HG03442 (cell line): ENCODE measurements around the gene SAXO2.
"Not testable (repeated sequence)": the region's sequence is repeated elsewhere in the genome, so short reads cannot be mapped to it uniquely, and the experiment has no call there.

ENCODE experiments used
- ATAC-seq: cut with Tn5 transposase; IDR thresholded peaks from one replicate; pipeline ENCODE4 v1.9.1; 2021; ENCODE audit warnings: mild to moderate bottlenecking, moderate library complexity; ENCODE audit not compliant: unreplicated experiment

SAXO2 gene

GRCh38 chr15:82313446-82313845 is 50.8 kb downstream of the SAXO2 start:
- ATAC-seq: no peak

- ATAC-seq: not testable (repeated sequence)
Measured at GRCh38 chr15:82313951-82314768, 51.5 kb downstream of the SAXO2 start.

DNA sequence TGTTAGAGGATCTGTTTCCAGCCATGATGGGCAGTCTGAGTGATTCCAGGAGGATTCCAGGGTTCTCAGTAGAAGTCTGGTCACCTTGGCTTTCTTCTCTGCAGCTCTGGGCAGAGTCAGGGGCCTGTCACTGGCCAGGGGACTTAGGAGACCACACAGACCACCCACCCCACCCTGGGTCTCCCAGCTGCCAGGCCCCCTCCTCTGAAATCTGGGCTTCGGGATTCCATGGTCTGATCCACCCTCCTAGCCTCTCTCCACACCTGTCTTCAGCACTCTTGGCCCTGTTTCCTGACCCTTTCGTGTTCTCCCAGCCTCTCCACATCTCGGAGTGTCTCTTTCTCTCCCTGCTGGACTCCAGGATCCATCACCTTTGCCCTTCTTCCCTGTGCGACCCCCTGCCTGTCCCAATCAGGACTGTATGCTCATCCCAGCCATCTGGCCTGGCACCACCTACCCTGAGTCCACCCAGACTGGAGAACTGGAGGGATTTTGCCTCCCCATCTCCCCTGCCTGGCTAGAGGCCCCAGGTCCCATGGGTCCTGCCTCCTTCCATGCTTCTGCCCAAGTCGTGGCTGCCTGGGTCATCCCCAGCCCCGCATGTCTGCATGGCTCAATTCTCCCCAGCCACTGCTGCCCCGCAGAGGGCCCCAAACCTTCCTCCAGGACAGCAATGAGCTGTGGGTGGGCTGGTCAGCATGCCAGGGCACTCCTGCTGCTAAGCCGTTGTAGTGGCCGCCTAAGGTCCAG is 52.3 kb downstream of the SAXO2 start:
- no peak for ATAC-seq

GRCh38 chr15:82315519-82316246 is 53.1 kb downstream of the SAXO2 start:
- ATAC-seq: no peak

DNA sequence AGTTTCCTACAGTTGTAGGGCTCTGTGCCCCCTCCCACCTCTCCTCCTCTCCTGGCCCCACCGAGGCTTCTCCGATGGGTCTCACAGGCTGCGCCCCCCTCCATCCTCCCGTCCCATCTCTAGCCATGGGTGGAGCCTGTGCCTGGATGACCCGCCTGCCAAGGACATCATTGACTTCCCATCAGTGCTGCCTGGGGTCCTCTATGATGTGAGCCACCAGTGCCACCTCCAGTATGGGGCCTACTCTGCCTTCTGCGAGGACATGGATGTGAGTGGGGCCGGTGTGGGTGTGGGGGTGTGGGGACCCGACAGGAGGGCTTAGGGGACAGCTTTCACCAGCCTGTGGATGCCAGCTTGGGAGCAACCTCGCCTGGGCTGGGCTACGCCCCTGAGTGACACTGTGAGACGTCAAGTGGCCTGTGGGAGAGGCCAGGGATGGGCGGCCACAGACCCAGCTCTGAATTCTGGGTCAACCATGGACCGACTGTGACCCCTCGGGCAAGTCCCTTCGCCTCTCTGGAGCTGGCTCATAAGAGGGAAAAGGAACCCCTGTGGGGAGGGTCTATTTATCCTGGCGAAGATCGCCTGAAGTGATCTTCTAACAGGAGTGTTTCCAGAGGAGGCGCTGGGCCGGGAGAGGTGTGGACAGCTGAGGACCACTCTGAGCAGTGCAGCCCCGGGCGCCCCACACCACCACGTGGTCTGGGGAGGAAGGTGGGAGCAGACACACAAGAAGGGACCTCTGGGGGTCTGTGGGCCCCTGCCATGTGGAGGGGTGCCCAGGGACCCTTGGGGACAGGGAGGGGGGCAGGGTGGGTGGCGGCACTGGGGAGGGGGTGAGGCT is 53.9 kb downstream of the SAXO2 start:
- not testable (repeated sequence) for ATAC-seq

GRCh38 chr15:82317091-82317489 is 54.5 kb downstream of the SAXO2 start:
- no peak for ATAC-seq

- ATAC-seq: not testable (repeated sequence)
Measured at GRCh38 chr15:82317516-82317915, 54.9 kb downstream of the SAXO2 start.

GRCh38 chr15:82318281-82318680 is 55.7 kb downstream of the SAXO2 start:
- ATAC-seq: not testable (repeated sequence)

DNA sequence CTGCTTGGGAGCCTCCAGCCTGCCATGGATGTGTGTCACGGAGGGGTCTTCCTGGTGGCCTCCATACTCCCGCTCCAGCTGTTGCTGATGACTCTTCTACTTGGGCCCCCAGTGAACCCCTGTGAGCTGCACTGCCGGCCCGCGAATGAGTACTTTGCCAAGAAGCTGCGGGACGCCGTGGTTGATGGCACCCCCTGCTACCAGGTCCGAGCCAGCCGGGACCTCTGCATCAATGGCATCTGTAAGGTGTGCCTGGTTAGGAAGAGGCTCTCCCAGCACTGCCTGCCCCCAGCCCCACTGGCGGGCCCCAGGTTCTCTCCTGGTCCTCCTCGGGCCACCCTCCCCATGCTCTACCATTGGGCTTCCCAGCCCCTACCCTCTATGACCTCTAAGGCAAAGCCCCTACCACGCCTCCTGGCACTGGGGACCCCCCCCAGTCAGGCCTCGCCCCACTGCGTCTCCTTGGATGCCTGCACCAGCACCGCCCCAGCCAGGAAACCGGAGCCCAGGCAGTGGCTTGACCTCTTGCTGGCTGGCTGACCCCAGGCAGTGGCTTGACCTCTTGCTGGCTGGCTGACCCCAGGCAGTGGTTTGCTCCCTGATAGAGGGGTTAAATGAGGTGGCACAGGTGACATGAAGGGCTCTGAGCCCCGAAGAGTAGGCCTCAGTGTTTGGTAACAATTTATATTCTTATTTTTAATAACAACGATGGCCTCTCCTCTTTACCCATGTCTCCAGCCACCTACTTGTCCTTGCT is 57.1 kb downstream of the SAXO2 start:
- ATAC-seq: not testable (repeated sequence)

- ATAC-seq: not testable (repeated sequence)
Measured at GRCh38 chr15:82320861-82321260, 58.2 kb downstream of the SAXO2 start.

GRCh38 chr15:82322488-82322887 is 59.9 kb downstream of the SAXO2 start:
- ATAC-seq: not testable (repeated sequence)

GRCh38 chr15:82324831-82325230 is 62.2 kb downstream of the SAXO2 start:
- not testable (repeated sequence) for ATAC-seq

- ATAC-seq: not testable (repeated sequence)
Measured at GRCh38 chr15:82325646-82326045, 63.0 kb downstream of the SAXO2 start.

DNA sequence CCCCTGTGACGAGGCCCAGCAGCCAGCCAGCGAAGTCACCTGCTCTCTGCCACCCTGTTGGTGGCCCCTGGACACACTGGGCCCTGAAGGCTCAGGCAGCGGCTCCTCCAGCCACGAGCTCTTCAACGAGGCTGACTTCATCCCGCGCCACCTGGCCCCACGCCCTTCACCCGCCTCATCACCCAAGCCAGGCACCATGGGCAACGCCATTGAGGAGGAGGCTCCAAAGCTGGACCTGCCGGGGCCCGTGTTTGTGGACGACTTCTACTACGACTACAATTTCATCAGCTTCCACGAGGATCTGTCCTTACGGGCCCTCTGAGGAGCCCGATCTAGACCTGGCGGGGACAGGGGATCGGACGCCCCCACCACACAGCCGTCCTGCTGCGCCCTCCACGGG is 64.3 kb downstream of the SAXO2 start:
- not testable (repeated sequence) for ATAC-seq

DNA sequence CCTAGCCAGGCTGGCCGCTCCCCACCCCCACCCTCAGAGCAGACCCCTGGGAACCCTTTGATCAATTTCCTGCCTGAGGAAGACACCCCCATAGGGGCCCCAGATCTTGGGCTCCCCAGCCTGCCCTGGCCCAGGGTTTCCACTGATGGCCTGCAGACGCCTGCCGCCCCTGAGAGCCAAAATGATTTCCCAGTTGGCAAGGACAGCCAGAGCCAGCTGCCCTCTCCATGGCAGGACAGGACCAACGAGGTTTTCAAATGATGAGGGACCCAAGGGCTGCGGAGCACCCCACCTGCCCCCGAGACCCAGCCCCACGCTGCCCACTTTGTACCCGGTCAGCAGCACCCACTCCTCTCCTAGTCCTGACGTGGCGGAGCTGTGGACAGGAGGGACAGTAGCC is 64.8 kb downstream of the SAXO2 start:
- ATAC-seq: not testable (repeated sequence)

GRCh38 chr15:82329039-82329438 is 66.4 kb downstream of the SAXO2 start:
- not testable (repeated sequence) for ATAC-seq

DNA sequence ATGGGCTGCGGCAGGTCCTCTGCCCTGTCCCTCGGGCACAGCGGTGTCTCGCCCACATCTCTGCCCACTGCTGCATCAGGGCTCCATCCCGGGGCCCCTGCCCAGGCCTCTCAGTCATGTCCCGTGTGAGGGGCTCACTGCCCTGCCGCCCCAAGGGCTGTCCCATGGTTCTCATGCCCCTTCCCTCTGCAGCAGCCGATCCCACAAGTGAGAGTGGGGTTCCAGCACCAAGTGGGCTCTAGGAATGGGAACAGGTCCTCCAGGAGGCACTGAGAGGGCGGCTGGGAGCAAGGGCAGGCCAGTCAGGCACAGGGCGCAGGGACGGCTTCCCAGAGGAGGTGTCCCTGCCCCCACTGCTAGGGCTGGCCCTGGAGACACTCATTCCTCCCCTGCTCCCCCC is 68.3 kb downstream of the SAXO2 start:
- not testable (repeated sequence) for ATAC-seq

DNA sequence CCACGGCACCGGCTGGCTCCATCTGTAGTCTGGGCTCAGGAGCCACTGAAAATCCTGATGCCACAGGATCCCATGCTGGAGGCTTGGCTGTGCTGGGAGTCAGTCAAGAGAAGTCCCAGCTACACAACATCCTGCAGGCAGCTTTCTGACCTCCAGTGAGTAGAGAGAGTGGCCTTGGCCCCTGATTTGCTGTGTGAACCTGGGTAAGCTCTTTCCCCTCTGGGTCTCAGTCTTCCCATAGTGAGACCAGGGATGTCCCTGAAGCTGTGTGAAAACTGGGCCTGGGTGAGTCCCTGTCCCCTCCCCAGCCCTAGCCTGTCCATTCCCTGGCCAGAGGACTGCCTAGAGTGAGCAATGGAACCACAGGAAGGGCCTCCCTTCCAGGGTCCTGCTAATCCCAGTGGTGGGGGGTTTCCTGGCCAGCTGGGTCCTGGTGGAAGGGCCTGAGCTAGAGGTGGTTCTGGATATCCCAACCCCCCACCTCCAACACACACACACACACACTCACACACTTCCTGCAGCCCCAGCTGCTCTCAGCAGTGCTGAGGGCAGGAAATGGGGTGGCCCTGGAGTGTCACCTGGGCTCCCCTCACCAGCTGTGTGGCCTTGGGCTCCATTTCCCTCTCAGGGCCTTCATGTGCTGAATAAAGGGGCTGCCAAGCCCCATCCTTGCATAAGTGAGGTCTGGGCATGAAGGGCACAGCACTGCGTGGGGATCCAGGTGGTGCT is 69.1 kb downstream of the SAXO2 start:
- peak; percentile 55 for ATAC-seq
